WTC11 (cell line): ENCODE measurements around the gene SPN. TPM values are rescaled to one million over a fixed set of nuclear protein-coding genes. Genes with fewer than 3 reads are reported as not detected.

Experiments used
- ATAC-seq: fragments of 200-7000 bp; cut with Tn5 transposase; 2 replicates; pipeline ENCODE4 v1.10.0; 2021; ENCODE audit warnings: mild to moderate bottlenecking, moderate library complexity
- CTCF ChIA-PET: fragments of 300-600 bp; sonication (Branson Sonifier 250); formaldehyde crosslinking; loops from one replicate; lab custom pipeline; 2021; ENCODE audit warnings: antibody characterized with exemption; lab: Charles Lee
- POLR2A ChIA-PET: fragments of 350-600 bp; sonication (Branson Sonifier 250); formaldehyde crosslinking; loops from one replicate; lab custom pipeline; 2021; ENCODE audit warnings: antibody characterized with exemption; lab: Charles Lee
- DNase-seq: peaks from one replicate; pipeline ENCODE4 v3.0.0; 2021; ENCODE audit warnings: low spot score
- H3K27ac Mint-ChIP-seq: 2 replicates; pipeline ENCODE4 v1.8.0; 2021; ENCODE audit warnings: mixed read lengths
- H3K27me3 Mint-ChIP-seq: 2 replicates; pipeline ENCODE4 v1.8.0; 2021; ENCODE audit warnings: low read depth, mild to moderate bottlenecking, moderate library complexity, mixed read lengths
- H3K36me3 Mint-ChIP-seq: 2 replicates; pipeline ENCODE4 v1.8.0; 2021; ENCODE audit warnings: mixed read lengths
- H3K4me1 Mint-ChIP-seq: 2 replicates; pipeline ENCODE4 v1.8.0; 2022; ENCODE audit warnings: mixed read lengths
- H3K4me3 Mint-ChIP-seq: 2 replicates; pipeline ENCODE4 v1.8.0; 2021; ENCODE audit warnings: mild to moderate bottlenecking, moderate library complexity, mixed read lengths
- H3K9me3 Mint-ChIP-seq: 2 replicates; pipeline ENCODE4 v1.8.0; 2021; ENCODE audit warnings: mixed read lengths
- ELF4 ChIP-seq: sonication (generic); formaldehyde crosslinking; IDR thresholded peaks from 2 replicates; pipeline ENCODE4 v1.8.1; 2022; ENCODE audit warnings: low read depth, mild to moderate bottlenecking, moderate library complexity, missing genetic modification reagents
- KAT7 ChIP-seq: sonication (generic); formaldehyde crosslinking; IDR thresholded peaks from 2 replicates; pipeline ENCODE4 v1.8.1; 2023; ENCODE audit warnings: missing genetic modification reagents, mild to moderate bottlenecking, borderline replicate concordance
- SMAD4 ChIP-seq: sonication (generic); formaldehyde crosslinking; IDR thresholded peaks from 2 replicates; pipeline ENCODE4 v1.8.0; 2022; ENCODE audit warnings: mild to moderate bottlenecking, missing genetic modification reagents
- TEAD1 ChIP-seq: sonication (generic); formaldehyde crosslinking; IDR thresholded peaks from 2 replicates; pipeline ENCODE4 v1.8.0; 2022; ENCODE audit warnings: mild to moderate bottlenecking, missing genetic modification reagents
- ZNF263 ChIP-seq: sonication (generic); formaldehyde crosslinking; IDR thresholded peaks from 2 replicates; pipeline ENCODE4 v1.8.1; 2022; ENCODE audit warnings: low read depth, mild to moderate bottlenecking, moderate library complexity, missing genetic modification reagents
- total RNA-seq: library from RNA; stranded (reverse); gene quantifications from 3 replicates; pipeline ENCODE4 v1.2.3, GENCODE V29; 2021
- TF ChIP-seq, protein P1 (sequence below): fragments of 250-450 bp; sonication (Bioruptor Pico); IDR thresholded peaks from 2 replicates; pipeline ENCODE4 v1.9.0; 2021; ENCODE audit warnings: mild to moderate bottlenecking
- TF ChIP-seq, protein P2 (sequence below): sonication (generic); formaldehyde crosslinking; IDR thresholded peaks from 2 replicates; pipeline ENCODE4 v1.8.1; 2023; ENCODE audit warnings: mild to moderate bottlenecking, missing genetic modification reagents, moderate library complexity
- TF ChIP-seq, protein P3 (sequence below): fragments of 250-450 bp; sonication (Bioruptor Pico); IDR thresholded peaks from 2 replicates; pipeline ENCODE4 v1.9.0; 2021; ENCODE audit warnings: mild to moderate bottlenecking, borderline replicate concordance
- TF ChIP-seq, protein P4 (sequence below): sonication (generic); formaldehyde crosslinking; IDR thresholded peaks from 2 replicates; pipeline ENCODE4 v1.8.1; 2023; ENCODE audit warnings: mild to moderate bottlenecking, moderate library complexity, missing genetic modification reagents
- TF ChIP-seq, protein P5 (sequence below): sonication (generic); formaldehyde crosslinking; IDR thresholded peaks from 2 replicates; pipeline ENCODE4 v1.8.1; 2023; ENCODE audit warnings: mild to moderate bottlenecking, missing genetic modification reagents

SPN gene
- total RNA-seq, 1 experiment from 2014 or later, result 2.3 TPM

DNA sequence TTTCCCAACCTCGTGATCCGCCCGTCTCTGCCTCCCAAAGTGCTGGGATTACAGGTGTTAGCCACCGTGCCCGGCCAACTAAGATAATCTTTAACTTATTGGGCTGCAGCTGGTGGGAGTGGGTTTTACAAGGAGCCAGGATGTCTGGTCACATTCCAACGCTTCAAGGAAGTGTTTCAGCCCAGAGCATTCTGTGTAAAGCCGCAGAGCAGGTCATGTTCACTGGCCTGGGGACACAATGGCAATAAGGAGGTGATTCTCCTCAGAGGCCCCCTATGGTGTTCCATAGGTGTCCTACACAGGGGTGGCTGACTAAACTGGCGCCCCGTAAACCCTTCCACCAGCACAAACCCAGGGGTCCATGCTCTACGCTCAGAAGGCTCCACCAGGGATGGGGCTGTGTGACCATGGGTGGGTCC is 17.1 kb downstream of the SPN start:
- CTCF ChIA-PET, result interaction anchor here (0.6 to 2.0 kb wide), 6 partner anchors 11 to 351 kb away, joined by 3 to 23 read pairs (median 4); no protein-coding TSS in a partner anchor
- POLR2A ChIA-PET, result interaction anchor here (0.7 to 2.7 kb wide), 11 partner anchors 11 to 691 kb away, joined by 3 to 23 read pairs (median 5); partner anchors contain the start of gene KIF22
- H3K4me1 Mint-ChIP-seq, result peaks cover 37% of the 10 kb centered on the region
- no peaks in the 10 kb centered on the region for H3K27me3 Mint-ChIP-seq
- H3K27ac Mint-ChIP-seq, result peak overlapping the region; percentile 100
- peak overlapping the region; percentile 91 for H3K4me3 Mint-ChIP-seq
- H3K36me3 Mint-ChIP-seq, result peaks cover 37% of the 10 kb centered on the region
- TF ChIP-seq KAT7 (CRISPR knock-in tag), result no peak
- TF ChIP-seq, protein P1, sequence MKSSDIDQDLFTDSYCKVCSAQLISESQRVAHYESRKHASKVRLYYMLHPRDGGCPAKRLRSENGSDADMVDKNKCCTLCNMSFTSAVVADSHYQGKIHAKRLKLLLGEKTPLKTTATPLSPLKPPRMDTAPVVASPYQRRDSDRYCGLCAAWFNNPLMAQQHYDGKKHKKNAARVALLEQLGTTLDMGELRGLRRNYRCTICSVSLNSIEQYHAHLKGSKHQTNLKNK, result 0 out of 2 replicates have a peak, but pooled peaks have one; percentile 4
- TF ChIP-seq, all 79 proteins: peak for 1
- H3K9me3 Mint-ChIP-seq, result no peaks in the 10 kb centered on the region
- DNase-seq (no peak), ATAC-seq (no peak)

DNA sequence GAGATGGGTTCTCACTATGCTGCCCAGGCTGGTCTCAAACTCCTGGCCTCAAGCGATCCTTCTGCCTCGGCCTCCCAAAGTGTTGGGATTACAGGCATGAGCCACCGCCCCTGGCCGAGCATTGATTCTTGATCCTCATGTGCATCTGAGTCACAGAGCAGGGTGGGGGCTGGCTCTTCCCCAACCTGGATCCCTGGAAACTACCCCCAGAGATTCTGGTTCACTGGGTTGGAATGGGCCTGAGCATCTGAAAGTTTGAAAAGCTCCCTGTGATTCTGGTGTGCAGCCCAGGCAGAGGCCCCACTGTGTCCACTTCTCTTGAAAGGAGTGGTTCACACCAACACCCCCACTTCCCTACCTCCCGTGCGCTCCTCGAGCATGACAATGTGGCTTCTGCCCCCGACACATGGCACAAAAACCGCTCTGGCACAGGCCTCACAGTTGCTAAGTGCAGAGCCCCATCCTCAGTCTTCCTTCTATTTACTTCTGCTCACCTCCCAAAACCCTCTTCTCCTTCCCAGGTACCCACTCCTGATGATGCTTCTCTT is 20.6 kb downstream of the SPN start:
- POLR2A ChIA-PET, result interaction anchor here (0.5 kb wide), 1 partner anchor 319 kb away, joined by 3 read pairs; no protein-coding TSS in a partner anchor

DNA sequence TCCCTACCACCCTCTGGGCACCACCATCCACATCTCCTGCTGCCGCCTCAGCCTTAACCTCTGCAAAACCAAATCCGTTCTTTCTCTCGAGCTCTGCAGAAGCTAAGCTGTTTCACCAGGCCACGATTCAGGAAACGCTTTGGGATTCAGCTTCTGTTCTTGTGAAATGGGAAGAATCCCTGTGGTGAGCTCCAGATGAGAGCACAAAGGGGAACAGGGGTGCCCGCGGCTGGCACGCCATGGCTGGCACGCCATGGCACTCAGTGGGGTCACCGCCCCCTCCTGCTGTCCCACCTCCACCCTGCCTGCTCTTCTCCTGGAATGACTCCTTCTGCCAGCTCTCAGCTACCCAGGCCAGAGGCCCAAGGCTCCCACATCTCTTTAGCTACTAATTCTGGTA is 21.6 kb downstream of the SPN start:
- H3K27me3 Mint-ChIP-seq, result no peaks in the 10 kb centered on the region
- TF ChIP-seq TEAD1 (CRISPR knock-in tag) (no peak), ZNF263 (CRISPR knock-in tag) (no peak), ELF4 (no peak)
- TF ChIP-seq, protein P2, sequence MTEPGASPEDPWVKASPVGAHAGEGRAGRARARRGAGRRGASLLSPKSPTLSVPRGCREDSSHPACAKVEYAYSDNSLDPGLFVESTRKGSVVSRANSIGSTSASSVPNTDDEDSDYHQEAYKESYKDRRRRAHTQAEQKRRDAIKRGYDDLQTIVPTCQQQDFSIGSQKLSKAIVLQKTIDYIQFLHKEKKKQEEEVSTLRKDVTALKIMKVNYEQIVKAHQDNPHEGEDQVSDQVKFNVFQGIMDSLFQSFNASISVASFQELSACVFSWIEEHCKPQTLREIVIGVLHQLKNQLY (CRISPR knock-in tag), result no peak
- TF ChIP-seq, protein P3, sequence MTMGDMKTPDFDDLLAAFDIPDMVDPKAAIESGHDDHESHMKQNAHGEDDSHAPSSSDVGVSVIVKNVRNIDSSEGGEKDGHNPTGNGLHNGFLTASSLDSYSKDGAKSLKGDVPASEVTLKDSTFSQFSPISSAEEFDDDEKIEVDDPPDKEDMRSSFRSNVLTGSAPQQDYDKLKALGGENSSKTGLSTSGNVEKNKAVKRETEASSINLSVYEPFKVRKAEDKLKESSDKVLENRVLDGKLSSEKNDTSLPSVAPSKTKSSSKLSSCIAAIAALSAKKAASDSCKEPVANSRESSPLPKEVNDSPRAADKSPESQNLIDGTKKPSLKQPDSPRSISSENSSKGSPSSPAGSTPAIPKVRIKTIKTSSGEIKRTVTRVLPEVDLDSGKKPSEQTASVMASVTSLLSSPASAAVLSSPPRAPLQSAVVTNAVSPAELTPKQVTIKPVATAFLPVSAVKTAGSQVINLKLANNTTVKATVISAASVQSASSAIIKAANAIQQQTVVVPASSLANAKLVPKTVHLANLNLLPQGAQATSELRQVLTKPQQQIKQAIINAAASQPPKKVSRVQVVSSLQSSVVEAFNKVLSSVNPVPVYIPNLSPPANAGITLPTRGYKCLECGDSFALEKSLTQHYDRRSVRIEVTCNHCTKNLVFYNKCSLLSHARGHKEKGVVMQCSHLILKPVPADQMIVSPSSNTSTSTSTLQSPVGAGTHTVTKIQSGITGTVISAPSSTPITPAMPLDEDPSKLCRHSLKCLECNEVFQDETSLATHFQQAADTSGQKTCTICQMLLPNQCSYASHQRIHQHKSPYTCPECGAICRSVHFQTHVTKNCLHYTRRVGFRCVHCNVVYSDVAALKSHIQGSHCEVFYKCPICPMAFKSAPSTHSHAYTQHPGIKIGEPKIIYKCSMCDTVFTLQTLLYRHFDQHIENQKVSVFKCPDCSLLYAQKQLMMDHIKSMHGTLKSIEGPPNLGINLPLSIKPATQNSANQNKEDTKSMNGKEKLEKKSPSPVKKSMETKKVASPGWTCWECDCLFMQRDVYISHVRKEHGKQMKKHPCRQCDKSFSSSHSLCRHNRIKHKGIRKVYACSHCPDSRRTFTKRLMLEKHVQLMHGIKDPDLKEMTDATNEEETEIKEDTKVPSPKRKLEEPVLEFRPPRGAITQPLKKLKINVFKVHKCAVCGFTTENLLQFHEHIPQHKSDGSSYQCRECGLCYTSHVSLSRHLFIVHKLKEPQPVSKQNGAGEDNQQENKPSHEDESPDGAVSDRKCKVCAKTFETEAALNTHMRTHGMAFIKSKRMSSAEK (CRISPR knock-in tag), result no peak
- TF ChIP-seq, protein P4, sequence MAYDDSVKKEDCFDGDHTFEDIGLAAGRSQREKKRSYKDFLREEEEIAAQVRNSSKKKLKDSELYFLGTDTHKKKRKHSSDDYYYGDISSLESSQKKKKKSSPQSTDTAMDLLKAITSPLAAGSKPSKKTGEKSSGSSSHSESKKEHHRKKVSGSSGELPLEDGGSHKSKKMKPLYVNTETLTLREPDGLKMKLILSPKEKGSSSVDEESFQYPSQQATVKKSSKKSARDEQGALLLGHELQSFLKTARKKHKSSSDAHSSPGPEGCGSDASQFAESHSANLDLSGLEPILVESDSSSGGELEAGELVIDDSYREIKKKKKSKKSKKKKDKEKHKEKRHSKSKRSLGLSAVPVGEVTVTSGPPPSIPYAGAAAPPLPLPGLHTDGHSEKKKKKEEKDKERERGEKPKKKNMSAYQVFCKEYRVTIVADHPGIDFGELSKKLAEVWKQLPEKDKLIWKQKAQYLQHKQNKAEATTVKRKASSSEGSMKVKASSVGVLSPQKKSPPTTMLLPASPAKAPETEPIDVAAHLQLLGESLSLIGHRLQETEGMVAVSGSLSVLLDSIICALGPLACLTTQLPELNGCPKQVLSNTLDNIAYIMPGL (CRISPR knock-in tag), result no peak
- TF ChIP-seq, all 79 proteins: peak for 0
- H3K9me3 Mint-ChIP-seq, result peaks cover 2% of the 10 kb centered on the region
- ChIA-PET CTCF (no interaction called here), POLR2A (no interaction called here)
- no peak for ATAC-seq
- H3K4me3 Mint-ChIP-seq, result no peak overlapping the region
- H3K27ac Mint-ChIP-seq, result peak overlapping the region; percentile 49; the same call in 1 of the 2 replicates
- peaks cover 59% of the 10 kb centered on the region for H3K36me3 Mint-ChIP-seq
- peaks cover 39% of the 10 kb centered on the region for H3K4me1 Mint-ChIP-seq
- DNase-seq, result no peak

More for the DNA sequence above, 20.6 kb downstream of the SPN start:
- peaks cover 55% of the 10 kb centered on the region for H3K36me3 Mint-ChIP-seq
- no peak for DNase-seq
- peak overlapping the region; percentile 76 for H3K27ac Mint-ChIP-seq
- no peak for ATAC-seq
- CTCF ChIA-PET, result interaction anchor here (0.6 to 2.2 kb wide), 3 partner anchors 8 to 132 kb away, joined by 3 to 8 read pairs (median 5); partner anchors contain the start of gene PAGR1
- no peaks in the 10 kb centered on the region for H3K27me3 Mint-ChIP-seq
- no peak overlapping the region for H3K4me3 Mint-ChIP-seq
- peaks cover 45% of the 10 kb centered on the region for H3K4me1 Mint-ChIP-seq
- TF ChIP-seq SMAD4 (CRISPR knock-in tag) (no peak), TEAD1 (CRISPR knock-in tag) (no peak)
- TF ChIP-seq, protein P5, sequence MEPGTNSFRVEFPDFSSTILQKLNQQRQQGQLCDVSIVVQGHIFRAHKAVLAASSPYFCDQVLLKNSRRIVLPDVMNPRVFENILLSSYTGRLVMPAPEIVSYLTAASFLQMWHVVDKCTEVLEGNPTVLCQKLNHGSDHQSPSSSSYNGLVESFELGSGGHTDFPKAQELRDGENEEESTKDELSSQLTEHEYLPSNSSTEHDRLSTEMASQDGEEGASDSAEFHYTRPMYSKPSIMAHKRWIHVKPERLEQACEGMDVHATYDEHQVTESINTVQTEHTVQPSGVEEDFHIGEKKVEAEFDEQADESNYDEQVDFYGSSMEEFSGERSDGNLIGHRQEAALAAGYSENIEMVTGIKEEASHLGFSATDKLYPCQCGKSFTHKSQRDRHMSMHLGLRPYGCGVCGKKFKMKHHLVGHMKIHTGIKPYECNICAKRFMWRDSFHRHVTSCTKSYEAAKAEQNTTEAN (CRISPR knock-in tag), result no peak
- TF ChIP-seq, all 79 proteins: peak for 0
- H3K9me3 Mint-ChIP-seq, result no peaks in the 10 kb centered on the region
